ENCODE data around the gene NET1. TPM values are rescaled to one million over a fixed set of nuclear protein-coding genes. Genes with fewer than 3 reads are reported as not detected.

The NET1 gene
- total RNA-seq, 1 donor from 2014 or later: 22.5 TPM

DNA sequence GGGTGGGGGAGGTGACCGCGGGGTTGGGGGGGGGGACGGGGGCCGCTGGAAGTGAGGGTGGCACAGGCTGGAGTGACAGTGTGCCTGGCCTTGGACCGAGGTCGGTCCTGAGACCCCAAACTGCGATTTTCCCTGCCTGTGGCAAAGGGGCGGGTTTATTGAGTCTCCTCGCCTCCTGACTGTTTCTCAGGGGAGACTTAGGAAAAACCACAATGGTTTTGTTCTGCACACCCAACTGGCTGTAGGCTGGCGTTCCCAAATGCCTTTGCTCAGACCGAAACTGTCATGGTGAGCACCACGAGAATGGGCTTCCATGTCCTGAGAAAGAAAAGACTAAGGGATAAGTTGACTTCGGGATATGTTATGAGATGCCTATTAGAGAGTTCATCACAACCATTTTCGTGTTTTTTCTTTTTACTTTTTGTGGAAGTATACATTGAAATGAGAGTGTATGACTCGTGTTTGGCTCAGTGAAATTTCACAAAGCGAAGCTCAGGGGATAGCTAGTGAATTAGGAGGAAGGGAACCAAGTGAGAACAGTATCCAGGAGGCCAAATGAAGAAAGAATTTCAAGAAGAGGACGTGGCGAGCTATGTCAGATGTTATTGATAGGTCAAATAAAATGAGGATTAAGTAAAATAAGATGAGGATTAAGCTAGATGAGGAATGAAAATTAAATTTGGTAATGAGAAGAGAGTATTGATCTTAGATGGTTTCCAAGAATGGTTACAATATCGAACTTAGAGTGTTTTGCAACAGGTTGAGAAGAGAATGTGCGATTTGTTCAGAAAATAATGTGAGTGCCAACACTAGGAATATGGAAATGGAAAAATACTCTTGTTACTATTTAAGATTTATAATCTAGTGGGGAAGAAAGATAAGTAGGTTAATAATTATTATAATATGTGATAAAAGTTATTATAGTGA is 918 bp downstream of the NET1 start:
- no peak for ATAC-seq (ENCODE audit: low read depth)
- Mint-ChIP-seq H3K36me3 (ENCODE audit: low read depth) (no peaks in the 10 kb centered on the region), H3K9me3 (peaks cover 7% of the 10 kb centered on the region), H3K27ac (no peak overlapping the region), H3K27me3 (peaks cover 12% of the 10 kb centered on the region), H3K4me1 (peaks cover 3% of the 10 kb centered on the region), H3K4me3 (no peak overlapping the region)
- TF ChIP-seq, protein P1, sequence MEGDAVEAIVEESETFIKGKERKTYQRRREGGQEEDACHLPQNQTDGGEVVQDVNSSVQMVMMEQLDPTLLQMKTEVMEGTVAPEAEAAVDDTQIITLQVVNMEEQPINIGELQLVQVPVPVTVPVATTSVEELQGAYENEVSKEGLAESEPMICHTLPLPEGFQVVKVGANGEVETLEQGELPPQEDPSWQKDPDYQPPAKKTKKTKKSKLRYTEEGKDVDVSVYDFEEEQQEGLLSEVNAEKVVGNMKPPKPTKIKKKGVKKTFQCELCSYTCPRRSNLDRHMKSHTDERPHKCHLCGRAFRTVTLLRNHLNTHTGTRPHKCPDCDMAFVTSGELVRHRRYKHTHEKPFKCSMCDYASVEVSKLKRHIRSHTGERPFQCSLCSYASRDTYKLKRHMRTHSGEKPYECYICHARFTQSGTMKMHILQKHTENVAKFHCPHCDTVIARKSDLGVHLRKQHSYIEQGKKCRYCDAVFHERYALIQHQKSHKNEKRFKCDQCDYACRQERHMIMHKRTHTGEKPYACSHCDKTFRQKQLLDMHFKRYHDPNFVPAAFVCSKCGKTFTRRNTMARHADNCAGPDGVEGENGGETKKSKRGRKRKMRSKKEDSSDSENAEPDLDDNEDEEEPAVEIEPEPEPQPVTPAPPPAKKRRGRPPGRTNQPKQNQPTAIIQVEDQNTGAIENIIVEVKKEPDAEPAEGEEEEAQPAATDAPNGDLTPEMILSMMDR (IDR thresholded peaks at IDR 0.05): no peak
- intact Hi-C loops (cut with micrococcal nuclease): no loop called here
- POLR2A ChIA-PET: interaction anchor here (1.2 kb wide), 1 partner anchor 11 kb away, joined by 4 read pairs; no protein-coding TSS in a partner anchor
- DNase-seq: no peak
- CTCF ChIA-PET: no interaction called here

DNA sequence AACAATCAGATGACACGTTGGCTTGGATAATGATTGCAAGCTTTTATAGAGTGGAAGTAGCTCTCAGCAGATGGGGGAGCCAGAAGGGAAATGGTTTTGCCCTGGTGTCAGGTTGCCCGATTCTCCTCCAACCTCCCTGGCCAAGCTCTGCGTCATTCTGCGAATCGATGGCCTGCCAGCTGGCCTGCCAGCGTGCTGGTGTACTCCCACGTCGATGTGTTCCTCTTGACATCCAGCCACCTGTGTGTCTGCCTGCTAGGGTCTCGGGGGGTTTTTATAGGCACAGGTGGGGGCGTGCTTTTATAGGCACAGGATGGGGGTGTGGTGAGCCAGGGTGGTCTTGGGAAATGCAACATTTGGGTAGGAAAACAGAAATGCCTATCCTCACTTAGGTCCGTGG is 4.6 kb downstream of the NET1 start:
- CTCF ChIA-PET: interaction anchor here (2.0 kb wide), 1 partner anchor 17 kb away, joined by 6 read pairs; no protein-coding TSS in a partner anchor
- H3K27ac Mint-ChIP-seq: no peak overlapping the region
- no peaks in the 10 kb centered on the region for H3K36me3 Mint-ChIP-seq (ENCODE audit: low read depth)
- POLR2A ChIA-PET: no interaction called here
- intact Hi-C loops (cut with micrococcal nuclease): no loop called here
- H3K4me3 Mint-ChIP-seq: no peak overlapping the region
- ATAC-seq (ENCODE audit: low read depth) (no peak), DNase-seq (no peak)
- TF ChIP-seq, protein P1 (IDR thresholded peaks at IDR 0.05): no peak
- H3K9me3 Mint-ChIP-seq: peaks cover 21% of the 10 kb centered on the region
- peaks cover 3% of the 10 kb centered on the region for H3K4me1 Mint-ChIP-seq
- no peaks in the 10 kb centered on the region for H3K27me3 Mint-ChIP-seq

DNA sequence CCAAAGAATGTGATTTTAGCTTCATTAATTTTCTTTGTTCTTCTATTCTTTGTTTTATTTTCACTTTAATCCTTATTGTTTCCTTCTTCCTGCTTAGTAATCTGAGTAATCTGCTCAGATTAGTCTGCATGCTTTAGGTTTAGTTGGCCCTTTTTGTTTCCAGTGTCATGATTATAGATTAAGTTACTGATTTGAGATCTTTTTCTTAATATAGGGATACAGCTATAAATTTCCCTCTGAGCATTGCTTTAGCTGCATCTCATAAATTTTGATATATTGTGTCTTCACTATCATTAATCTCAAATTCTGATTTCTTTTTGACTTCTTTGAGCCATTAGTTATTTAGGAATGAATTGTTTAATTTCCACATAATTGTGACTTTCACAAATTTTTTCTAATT is 6.2 kb downstream of the NET1 start:
- H3K27ac Mint-ChIP-seq: no peak overlapping the region
- H3K4me3 Mint-ChIP-seq: no peak overlapping the region
- DNase-seq (no peak), ATAC-seq (ENCODE audit: low read depth) (no peak)
- H3K9me3 Mint-ChIP-seq: peaks cover 21% of the 10 kb centered on the region
- no peaks in the 10 kb centered on the region for H3K4me1 Mint-ChIP-seq
- intact Hi-C loops (cut with micrococcal nuclease): no loop called here
- H3K36me3 Mint-ChIP-seq (ENCODE audit: low read depth): no peaks in the 10 kb centered on the region
- TF ChIP-seq, protein P1 (IDR thresholded peaks at IDR 0.05): no peak
- no peaks in the 10 kb centered on the region for H3K27me3 Mint-ChIP-seq
- POLR2A ChIA-PET: no interaction called here
- CTCF ChIA-PET: interaction anchor here (1.0 to 2.0 kb wide), 2 partner anchors 15 to 205 kb away, joined by 5 to 6 read pairs; no protein-coding TSS in a partner anchor

DNA sequence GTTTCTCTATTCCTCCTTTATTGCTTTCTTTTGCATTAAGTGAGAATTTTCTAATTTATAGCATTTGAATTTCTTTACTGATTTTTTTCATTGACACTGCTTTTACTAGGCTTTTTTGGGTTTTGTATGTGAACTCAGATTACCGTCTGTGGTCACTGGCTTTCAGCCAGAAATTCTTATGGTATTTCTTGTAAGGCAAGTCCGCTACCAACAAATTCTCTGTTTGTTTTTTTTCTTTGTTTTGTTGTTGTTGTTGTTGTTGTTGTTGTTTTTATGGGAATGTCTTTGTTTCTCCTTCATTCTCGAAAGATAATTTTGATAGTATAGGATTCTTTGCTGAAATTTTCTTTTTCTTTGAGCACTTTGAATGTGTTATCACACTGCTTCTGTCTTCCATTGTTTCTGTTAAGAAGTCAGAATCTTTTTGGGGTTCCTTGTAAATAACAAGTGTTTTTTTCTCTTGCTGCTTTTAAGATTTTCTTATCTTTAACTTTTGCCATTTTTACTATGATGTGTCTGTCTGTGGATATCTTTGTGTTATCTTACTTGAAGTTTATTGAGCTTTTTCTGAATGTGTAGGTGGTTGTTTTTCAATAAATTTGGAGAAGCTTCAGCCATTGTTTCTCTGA is 7.2 kb downstream of the NET1 start:
- ATAC-seq (ENCODE audit: low read depth) (no peak), DNase-seq (no peak)
- Mint-ChIP-seq H3K4me1 (no peaks in the 10 kb centered on the region), H3K9me3 (peaks cover 21% of the 10 kb centered on the region), H3K4me3 (no peak overlapping the region), H3K27me3 (no peaks in the 10 kb centered on the region), H3K36me3 (ENCODE audit: low read depth) (no peaks in the 10 kb centered on the region), H3K27ac (no peak overlapping the region)
- ChIA-PET POLR2A (interaction anchor here (0.6 kb wide), 1 partner anchor 451 kb away, joined by 3 read pairs; no protein-coding TSS in a partner anchor), CTCF (no interaction called here)
- intact Hi-C loops (cut with micrococcal nuclease): no loop called here
- TF ChIP-seq, protein P1 (IDR thresholded peaks at IDR 0.05): no peak

DNA sequence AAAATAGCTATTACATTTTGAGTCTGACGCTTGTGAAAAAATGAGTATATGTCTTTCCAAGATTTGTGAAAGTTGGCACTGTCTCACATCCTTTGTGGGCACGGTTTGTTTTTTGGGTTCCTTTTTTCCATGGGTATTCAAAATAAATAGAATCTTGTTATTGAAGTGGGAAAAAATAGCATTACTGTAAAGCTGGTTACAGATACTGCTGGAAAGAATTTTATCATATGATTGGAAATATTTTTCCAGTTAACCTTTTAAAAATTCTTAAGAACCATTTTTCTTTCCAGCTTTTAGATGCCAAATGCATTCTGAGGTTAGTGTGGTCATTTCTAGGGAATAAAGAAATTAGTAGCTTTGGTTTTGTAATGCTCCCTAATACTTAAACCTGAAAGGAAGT is 11.4 kb downstream of the NET1 start:
- intact Hi-C loops (cut with micrococcal nuclease): no loop called here
- Mint-ChIP-seq H3K9me3 (peaks cover 13% of the 10 kb centered on the region), H3K36me3 (ENCODE audit: low read depth) (no peaks in the 10 kb centered on the region), H3K4me1 (no peaks in the 10 kb centered on the region), H3K27ac (no peak overlapping the region), H3K27me3 (no peaks in the 10 kb centered on the region), H3K4me3 (no peak overlapping the region)
- ATAC-seq (ENCODE audit: low read depth): no peak
- POLR2A ChIA-PET: interaction anchor here (1.2 kb wide), 1 partner anchor 11 kb away, joined by 4 read pairs; no protein-coding TSS in a partner anchor
- CTCF ChIA-PET: interaction anchor here (2.4 kb wide), 1 partner anchor 11 kb away, joined by 6 read pairs; no protein-coding TSS in a partner anchor
- DNase-seq: no peak
- TF ChIP-seq, protein P1 (IDR thresholded peaks at IDR 0.05): no peak

All from activated B cell treated with CpG ODN at 0.5 μM for 24 hours (primary cell).